ENCODE measurements around the gene IFIT5.
"Not testable (repeated sequence)": the region's sequence is repeated elsewhere in the genome, so short reads cannot be mapped to it uniquely, and the experiment has no call there.

Gene IFIT5, protein sequence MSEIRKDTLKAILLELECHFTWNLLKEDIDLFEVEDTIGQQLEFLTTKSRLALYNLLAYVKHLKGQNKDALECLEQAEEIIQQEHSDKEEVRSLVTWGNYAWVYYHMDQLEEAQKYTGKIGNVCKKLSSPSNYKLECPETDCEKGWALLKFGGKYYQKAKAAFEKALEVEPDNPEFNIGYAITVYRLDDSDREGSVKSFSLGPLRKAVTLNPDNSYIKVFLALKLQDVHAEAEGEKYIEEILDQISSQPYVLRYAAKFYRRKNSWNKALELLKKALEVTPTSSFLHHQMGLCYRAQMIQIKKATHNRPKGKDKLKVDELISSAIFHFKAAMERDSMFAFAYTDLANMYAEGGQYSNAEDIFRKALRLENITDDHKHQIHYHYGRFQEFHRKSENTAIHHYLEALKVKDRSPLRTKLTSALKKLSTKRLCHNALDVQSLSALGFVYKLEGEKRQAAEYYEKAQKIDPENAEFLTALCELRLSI

DNA sequence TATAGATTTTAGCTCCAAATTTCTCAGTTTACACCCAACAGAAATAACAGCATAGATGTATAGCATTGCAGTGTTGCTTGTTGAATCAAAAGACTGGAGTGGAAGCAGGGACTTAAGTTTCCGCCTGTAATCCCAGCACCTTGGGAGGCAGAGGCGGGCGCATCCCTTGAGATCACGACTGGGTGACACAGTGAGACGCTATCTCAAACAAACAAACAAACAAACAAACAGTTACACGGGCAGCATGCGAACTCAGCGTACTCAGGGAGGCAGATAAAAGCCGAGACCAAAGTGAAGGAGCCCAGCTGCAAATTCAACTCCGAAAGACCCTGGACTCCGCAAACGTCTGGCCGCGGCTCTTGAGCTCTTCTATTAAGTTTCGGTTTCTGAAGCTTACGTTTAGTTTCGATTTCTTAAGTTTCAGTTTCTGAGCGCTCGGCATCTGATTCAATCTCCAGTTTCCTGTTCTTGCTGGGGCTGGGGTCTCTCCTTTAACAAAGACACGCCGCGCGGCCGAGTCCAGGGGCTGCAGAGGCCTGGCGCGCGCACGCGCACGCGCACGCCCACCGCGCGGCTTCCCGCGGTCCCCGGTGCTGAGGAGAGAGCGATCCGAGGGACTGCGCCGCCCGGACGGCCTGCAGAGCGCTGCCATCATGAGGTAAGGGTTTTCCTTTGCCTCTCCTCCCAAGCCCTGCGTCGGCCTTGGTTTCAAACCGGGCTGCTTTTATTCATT lies at the start of gene IFIT5:
IFIT5 (plus strand) TSS at position 423 of the 733 bp plus-strand sequence; CDS start at position 654, 231 bp downstream.
- peak; percentile 23 to 47 (median 26) for DNase-seq (ENCODE audit: low read depth in 3 of 3)

DNA sequence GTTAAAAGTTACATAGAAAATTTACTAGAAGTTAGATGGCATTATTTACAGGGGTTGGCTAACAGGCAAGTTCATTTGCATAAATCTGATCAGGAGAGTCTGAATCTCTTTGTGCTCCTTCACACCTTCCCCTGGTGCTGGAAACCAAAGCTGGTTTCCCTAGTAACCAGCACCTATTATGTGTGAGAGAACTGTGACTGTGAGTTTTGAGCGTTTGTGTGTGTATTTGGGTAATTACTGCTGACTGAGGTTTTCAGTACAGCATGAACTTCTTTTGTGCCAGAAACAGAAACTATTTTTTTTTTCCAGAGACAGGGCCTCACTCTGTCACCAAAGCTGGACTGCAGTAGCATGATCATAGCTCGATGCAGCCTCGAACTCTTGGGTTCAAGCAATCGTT lies 46.8 kb upstream of the IFIT5 start:
- no peak for DNase-seq (ENCODE audit: low read depth in 3 of 3)

DNA sequence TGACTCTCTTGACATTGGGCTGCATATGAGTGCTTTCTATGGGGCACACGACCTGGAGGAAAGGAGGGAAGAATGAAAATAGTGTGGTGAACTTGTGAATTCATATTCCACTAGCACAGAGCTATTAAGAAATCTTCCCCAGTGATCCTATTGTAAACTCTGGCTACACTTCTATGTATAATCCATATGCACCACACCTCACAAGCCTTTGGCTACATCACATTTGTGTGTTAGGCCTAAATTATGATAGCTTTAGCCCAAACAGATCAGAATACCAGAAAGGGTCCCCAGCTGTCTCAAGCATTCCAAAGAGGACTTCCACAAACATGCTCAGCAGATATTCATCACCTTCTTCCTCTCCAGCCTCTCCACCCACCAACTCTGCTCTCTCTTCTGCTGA lies 46.2 kb upstream of the IFIT5 start:
- DNase-seq (ENCODE audit: low read depth in 3 of 3) = no peak

DNA sequence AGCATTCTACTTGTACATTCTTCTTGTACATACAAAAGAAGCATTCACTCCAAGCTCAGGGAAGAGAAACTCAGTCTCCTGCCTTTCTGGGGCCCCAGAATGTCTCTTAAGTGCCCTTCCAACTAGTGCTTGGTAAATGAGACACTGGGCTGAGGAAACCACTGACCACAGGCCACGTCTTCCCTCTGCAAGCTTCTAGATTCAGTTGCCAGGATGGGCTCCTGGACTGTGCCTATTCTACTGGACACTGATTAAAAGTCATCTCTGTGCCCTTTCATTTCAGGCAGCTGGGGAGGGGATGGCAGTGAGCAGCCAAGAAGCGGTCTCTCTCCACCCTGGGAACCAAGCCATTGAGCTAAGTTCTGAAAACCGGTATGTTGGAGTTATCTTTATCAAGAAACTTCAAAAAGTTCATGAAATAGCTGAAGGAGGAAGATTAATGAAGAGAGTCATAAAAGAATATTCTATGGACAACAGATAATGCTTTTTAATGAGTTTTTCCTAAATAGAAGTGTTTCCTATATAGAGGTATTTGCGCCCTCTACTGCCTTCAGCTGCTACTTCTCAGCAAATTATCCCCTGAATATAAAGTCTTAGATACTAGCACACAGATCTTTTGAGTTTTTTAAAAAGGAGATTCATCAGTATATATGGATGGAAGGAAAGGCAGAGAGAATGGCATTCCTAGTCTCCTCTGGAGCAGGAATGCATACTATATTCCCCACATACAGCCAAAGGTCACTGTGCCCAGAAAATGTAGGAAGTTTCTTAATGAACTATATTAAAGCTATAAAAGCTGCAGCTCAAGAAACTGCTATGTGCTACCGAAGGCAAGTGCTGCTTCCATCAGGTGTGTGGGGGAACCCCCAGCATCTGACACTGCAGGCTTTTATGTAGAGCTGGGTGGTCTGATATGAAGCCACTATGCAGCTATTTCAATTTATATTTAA lies 44.9 kb upstream of the IFIT5 start:
- DNase-seq (ENCODE audit: low read depth in 3 of 3) = no peak

DNA sequence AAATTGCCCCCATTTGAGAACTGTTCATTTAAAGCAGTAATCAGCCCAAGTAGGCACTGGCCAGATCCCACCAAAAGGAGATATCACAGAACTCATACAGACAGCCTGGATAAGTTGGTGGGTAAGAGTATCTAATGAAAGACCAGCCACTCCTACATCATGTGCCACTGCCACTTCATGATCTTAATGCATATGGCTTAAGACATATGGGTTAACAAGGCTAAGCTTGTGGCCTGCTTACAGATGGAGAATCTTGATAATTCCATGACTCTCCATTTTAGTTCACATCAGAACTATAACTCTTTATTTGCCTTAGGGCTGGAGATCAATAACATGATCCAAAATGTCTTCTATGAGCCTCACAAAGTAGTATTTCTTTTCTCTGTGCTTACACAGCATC lies 43.3 kb upstream of the IFIT5 start:
- no peak for DNase-seq (ENCODE audit: low read depth in 3 of 3)

DNA sequence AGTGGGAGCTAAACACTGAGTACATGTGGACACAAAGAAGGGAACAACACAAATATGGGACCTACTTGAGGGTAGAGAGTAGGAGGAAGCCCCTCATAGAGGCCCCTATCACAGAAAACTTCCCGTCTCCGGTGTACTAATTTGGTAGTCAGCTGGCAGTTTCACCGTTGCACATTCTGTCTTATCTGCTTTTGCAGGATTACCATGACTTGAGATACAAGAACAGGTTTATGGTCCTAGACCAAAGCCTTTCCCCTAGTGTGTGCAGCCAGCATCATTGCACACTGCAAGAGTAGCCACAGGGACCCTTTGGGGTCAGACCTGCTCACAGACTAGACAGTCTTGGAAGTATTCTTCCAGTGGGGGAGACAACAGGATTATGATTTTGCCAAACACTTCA lies 42.4 kb upstream of the IFIT5 start:
- no peak for DNase-seq (ENCODE audit: low read depth in 3 of 3)

DNA sequence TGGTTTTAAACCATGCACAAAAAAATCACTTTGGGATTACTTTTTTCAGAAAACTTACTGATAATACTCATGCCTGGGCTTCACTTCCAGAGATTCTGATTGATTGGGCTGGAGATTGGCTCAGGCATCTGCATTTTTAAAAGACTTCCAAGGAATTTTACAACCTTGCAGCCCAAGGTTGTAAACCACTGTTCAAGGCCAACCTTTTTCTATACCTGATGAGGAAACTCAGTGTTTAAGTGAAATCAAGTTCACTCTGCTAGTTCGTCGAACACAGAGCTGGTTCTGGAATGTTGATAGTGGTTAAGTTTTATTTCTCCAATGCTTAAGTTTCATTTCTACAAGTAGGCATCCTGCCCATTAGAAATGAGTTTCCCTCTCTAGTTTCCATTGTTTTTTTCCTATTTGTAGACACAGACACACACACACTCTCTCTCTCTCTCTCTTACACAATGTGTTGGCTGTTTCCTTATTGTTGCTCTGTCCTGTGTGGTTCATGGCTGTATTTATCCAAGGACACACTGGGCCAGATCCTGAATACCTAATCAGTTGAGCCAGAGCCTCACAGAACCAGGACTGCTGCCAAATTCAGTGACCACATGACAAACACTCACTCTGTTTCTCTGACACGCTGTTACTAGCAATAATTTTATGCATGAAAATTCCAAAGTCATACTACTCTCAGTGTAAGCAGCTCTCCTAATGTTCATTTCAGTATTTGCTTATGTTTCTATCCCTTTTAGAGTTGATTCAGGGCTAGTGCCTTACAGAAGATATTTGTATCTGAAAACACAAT lies 40.3 kb upstream of the IFIT5 start:
- no peak for DNase-seq (ENCODE audit: low read depth in 3 of 3)

DNA sequence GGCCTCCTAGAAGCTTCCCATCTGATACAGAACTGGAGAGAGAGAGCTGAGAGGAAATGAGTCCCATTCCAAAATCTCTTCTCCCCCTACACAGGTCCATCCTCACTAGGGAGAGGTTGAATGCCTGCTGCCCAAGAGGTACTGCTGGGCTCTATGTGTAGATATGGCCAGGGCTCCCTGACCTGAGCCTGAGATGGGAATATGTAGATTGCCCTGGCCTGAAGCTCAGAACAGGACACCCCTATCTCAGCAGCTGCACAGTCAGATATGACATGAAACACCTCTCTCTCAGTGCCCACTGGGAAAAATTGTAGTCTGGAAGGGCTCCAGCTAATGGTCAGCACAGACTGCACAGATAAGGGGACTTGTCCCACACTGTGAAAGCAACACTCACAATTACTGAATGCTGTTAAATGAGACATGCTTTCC lies 39.6 kb upstream of the IFIT5 start:
- no peak for DNase-seq (ENCODE audit: low read depth in 3 of 3)

DNA sequence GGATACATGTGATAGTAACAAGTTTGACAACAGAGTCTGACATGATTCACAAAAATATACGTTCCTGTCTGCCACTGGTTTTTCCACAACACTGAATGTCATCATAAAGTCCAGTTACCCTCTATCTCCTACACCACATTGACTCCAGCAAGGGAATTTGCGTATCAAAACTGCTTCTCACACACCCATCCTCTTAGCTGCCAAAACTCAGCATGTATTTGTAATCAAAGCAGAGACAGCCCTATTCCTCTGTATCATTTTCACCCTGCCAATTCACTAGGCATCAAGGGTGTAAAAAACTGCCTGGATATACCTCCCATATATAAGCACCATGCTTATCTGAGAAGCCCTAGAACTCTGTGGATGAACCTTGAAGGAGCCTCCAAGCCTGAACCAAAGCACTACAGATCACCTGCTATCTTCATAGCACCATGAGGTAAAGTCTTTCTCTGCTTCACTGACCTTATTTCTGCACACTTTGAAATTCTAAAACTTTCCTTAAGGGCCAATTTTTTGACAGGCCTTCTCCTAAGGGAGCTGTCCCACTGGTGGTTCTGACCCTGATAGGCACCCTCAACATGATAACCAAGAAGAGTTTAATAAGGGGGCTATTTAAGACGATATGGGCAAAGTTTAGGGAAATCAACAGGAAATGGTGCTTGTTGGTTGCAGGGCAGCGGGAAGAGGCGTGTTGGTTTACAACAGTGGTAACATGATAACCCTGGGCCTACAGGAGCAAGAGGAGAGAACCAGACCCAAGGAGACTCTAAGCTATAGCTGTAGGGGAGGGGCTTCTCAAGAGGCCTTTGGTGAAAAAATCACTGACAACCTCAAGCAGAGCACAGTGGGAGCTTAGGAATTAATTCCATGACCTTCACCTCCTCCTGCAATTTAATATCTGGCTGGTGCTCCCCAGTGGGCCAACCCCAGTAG lies 36.4 kb upstream of the IFIT5 start, which contains the start of gene IFIT1B:
IFIT1B (plus strand) TSS at position 352 of the 933 bp plus-strand sequence; CDS start at position 432, 80 bp downstream.
- no peak for DNase-seq (ENCODE audit: low read depth in 3 of 3)

DNA sequence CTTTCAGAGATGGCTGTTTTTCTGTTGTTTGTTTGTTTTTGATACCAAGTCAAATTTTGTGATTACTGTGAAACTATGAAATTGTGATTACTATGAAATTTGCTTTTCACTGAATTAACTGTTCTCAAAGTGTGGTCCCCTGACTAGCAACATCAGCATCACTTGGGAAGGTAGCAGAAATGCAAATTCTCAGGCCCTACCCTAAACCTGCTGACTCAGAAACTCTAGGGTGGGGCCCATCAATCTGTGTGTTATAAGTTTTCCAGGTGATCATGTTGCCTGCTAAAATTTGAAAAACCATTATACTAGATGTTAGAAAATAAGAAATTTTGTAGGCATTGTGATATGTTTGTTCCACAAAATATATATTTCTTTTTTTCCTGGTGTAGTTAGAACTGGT lies 35.3 kb upstream of the IFIT5 start:
- DNase-seq (ENCODE audit: low read depth in 3 of 3) = no peak

DNA sequence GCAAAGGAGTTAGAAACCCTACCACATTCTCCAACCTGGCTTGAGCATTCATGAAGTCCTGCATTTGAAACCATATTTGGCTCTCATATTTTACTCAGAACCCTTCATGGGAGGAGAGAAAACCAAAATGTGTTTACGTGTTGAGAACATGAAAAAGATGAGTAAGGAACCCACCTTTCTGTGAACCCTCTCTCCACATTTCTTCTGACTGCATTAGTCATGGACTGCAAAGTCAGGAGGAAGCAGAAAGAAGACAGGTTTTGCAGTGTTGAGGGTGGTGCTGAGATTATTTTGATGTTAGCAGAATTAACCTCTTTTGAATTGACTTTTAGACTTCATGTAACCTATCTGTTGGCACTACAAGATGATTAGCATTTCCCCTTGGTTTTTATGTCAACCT lies 31.6 kb upstream of the IFIT5 start:
- DNase-seq (ENCODE audit: low read depth in 3 of 3) = no peak

DNA sequence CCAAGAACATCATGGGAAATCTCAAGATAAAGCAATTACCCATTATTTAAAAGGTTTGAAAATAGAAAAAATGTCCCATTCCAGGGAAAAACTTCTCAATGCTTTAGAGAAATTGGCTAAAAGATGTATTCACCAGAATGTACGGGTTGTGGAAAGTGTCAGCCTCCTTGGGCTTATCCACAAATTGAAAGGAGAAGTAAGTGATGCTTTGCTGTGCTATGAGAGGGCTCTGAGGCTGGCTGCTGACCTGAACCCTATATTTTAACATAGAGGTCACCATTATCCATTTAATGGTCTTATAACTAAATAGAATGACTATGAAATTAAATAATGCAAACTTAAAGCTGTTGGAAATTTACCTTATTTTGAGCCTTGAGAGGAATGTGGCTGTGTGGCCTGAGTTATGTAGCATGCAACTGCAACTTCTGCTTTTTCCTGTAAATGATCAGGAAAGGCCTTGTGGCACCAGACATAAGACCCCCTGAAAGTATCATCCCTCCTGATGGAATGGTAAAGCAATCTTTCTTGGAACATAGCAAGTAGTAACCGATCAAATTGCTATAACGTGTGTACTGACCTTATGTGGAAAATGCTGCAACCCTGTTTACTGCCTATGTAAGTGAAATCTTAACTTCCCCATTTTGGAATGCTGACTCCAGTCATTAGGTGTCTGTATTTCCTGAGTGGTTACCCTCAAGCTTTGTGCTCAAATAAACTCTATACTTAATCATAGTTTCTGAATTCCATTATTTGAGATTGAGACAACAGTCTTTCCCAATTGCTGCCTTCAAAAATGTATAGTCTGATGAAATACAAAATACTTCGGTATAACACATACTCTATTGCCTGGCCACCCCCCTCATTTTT lies 29.7 kb upstream of the IFIT5 start:
- DNase-seq (ENCODE audit: low read depth in 3 of 3) = no peak

DNA sequence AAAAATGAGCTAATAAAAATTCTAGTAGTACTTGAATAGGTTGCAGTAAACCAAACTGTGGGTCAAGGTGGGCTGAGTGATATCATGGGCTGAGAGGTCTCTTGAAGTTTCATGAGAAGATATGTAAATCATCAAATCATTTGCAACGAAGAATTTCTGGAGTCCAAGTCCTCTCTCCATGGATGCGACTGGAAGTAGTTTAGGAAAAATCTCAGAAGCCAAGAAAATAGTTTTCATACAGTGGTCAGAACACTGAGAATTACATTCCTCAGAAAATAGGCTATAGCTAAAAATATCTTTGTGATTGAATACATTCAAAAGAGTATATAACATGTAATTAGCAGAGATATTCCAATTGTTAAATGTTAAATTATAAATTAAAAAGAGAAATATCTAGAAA lies 25.6 kb upstream of the IFIT5 start:
- no peak for DNase-seq (ENCODE audit: low read depth in 3 of 3)

DNA sequence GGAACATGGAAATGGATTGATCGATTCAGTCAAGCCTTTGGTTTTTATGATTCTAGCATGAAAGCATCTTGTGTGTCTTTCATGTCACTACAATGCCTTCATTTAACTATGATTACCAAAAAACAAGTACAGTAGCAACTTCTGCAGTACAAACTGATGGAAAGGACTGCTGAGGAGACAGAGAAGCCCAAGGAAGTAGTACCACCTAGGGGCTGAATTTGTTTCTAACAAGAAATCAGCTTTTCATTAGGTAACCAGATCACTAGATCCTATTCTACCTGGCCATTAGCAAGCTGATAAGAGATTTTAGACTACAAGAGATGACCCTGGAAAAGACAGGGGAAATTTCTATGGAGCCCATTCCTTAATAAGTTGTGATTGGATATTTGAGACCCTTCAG lies 25.1 kb upstream of the IFIT5 start:
- DNase-seq (ENCODE audit: low read depth in 3 of 3) = no peak

DNA sequence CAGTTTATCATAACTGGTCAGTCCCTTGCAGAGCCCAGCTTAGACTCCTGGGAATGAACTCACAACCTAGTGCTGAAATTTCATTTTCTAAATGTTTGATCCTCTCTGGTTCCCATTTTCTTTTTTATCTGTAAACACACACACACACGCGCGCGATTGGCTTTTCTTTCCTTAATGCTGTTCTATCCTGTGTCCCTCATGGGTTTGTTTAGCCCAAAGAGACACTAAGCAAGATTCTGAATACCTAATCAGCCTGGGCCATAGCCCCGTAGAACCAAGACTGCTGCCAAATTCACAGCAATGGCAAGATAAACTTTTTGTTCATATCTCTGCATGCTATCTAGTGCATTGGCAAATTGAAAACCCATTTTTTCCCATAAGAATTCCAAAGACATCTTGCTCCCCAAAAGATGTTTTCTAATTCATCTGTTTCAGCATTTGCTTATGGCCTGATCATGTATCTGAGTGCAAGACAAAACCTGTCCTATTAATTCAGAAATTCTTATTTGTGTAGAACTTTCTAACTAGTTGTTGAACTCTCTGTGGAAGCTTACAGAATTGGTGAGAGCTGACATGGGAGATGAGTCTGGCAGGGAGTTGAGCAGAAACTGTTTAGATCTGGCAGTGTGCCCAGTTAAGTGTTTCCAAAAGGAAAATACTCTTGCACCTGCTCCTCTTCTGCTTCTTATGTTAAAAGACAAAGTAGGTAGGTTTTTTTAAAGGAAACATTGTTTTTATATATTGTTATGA lies 23.7 kb upstream of the IFIT5 start:
- DNase-seq (ENCODE audit: low read depth in 3 of 3) = no peak

DNA sequence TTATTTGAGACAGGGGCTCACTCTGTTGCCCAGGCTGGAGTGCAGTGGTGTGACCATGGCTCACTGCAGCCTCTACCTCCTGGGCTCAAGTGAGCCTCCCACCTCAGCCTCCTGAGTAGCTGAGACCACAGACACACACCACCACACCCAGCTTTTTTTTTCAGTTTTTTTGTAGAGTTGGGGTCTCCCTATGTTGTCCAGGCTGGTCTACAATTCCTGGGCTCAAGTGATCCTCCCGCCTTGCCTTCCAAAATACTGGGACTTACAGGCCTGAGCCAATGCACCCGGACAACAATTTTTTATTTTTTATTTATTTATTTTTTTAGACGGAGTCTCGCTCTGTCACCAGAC lies 23.2 kb upstream of the IFIT5 start:
- DNase-seq (ENCODE audit: low read depth in 3 of 3) = not testable (repeated sequence)

DNA sequence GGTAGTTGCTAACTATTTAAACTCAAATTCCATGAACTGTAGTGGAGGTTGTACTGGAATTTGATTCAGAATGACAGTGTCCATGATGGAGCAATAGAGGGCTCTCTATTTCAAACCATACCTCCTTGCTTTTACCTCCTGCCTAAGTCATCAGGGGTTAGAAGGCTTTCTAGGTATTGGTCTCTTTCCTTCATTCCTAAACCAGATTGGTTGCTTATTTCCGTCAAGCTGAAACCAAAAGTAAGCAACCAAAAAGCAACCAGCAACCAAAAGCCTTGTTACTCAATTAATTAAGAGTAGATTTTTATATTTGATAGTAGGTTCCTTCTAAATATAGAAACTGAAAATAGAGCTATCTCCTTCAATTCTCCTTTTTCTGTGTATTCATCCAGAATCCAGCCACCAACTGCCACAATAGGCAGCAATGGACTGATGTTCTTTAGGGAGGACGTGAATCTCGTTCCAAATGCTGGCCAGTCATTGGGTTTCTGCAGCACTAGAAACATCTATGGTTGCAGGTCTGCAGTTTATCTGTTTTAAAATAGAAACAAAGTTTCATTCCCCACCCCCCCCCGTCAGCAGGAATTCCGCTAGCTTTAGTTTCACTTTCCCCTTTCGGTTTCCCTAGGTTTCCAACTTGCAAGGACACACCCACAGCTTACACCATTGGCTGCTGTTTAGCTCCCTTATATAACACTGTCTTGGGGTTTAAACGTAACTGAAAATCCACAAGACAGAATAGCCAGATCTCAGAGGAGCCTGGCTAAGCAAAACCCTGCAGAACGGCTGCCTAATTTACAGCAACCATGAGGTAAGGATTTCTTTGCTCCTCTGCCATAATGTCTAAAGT lies 22.2 kb upstream of the IFIT5 start, which contains the start of gene IFIT1:
IFIT1 (plus strand) TSS at position 717 of the 850 bp plus-strand sequence; CDS start at position 807, 90 bp downstream.
- DNase-seq (ENCODE audit: low read depth in 3 of 3) = peak in 1 of 3 experiments; percentile 12
